Fibroblast of skin of abdomen (primary cell): ENCODE data around the gene AGBL1.

ENCODE experiments used
- DNase-seq: peaks from one replicate; pipeline ENCODE4 v3.0.0-alpha.2; 2013

The AGBL1 gene

DNA sequence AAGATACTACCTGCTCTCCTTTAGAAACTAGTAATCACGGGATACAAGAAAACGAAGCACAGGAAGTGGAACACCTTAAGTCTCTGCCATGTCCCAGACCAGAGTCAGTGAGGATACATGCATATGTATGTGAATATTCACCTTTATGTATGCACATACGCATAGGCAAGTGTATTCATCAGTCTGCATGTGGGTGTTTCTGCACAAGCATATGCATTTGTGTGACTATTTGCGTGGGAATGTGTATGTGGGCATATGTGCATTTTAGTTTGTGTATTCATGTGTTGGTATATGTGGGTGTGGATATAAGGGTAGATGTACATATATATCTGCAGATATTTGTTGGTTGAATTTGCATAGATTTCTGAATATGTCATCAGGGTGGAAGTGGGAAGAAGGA is 889.7 kb downstream of the AGBL1 start:
- DNase-seq = no peak

DNA sequence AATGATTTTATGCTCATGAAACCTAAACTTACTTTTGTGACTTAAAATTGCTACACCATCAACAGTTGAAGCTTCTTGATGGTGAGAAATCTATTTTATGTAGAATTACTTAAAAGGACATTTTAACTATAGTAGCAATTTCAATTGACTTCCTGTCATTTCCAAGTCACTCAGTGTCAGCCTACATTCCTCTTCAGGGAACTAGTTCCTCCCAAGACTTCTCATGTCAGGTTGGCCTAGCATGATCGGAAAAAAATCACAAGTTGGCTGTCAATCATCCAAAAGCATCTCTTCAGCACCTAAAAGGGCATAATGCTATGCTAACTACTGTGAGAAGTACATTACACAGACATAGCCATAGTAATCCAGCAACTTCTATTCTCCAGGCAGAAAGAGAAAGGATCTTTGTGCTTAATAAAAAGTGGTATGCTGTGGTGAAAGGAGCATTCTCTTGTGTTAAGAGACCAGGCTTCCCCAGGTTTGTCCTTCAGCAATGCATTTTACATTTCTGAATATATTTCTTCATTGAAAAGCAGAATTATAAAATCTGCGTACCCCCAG is 893.7 kb downstream of the AGBL1 start:
- DNase-seq = no peak

DNA sequence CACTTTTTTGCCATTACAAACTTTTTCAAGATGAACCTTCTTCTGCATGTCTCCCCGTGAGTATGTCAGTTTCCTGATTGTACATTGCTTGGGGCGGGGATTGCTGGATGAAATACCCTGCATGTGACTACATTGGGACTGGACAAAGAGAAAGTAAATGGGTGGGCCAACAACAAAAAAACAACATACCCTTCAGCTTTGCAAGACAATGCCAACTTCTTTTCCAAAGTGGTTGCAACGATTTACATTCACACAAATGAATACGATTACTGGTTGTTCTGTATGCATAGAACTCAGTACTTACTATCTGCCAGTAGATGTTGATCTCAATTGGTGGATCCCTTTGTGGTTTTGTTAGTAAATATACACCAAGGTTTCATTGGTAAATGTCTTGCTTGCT is 908.4 kb downstream of the AGBL1 start:
- DNase-seq = no peak

DNA sequence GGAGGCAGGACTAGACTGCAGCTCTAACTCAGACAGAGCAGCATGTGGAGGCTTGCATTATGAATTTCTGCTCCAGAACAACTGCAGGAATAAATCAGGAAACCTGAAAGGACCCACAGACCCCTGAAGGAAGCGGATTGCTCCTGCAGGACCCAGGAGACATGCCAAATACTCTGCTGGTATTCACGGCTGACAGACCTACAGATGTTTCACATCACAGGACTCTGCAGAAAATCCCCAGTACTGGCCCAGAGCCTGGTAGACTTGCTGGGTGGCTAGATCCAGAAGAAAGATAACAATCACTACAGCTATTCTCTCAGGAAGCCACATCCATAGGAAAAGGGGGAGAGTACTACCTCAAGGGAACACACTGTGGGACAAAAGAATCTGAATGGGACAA is 942.1 kb downstream of the AGBL1 start:
- peak; percentile 57 for DNase-seq

DNA sequence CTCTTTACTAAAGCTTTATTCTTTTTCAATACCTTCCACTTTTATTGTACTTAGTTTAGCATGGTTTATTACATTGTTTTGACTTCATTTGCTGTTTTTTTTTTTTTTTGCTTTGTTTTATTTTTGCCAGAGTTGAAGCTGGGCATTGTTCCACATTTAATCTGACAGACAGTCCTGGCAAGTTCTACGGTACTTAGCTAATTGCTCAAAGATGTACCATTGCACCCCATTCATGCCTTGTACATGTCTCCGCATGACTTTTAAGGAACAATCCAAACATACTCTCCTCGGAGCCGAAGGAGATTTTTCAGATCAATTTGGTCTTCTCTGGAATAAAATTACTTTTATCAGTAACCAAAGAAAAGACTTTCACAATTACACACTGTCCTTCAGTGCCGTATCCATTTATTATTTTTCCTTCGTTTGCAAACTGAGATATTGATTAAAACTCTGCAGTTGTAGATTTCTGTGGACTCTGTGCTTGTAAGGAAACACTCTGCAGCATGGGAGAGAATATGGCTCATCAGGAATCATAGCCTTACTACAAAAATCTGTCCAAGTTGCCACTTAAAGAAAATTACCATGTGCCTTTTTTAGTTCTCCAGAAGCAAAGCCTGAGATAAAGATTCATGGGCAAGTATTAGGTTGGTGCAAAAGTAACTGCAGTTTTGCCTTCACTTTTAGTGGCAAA is 952.0 kb downstream of the AGBL1 start:
- DNase-seq = peak; percentile 13

DNA sequence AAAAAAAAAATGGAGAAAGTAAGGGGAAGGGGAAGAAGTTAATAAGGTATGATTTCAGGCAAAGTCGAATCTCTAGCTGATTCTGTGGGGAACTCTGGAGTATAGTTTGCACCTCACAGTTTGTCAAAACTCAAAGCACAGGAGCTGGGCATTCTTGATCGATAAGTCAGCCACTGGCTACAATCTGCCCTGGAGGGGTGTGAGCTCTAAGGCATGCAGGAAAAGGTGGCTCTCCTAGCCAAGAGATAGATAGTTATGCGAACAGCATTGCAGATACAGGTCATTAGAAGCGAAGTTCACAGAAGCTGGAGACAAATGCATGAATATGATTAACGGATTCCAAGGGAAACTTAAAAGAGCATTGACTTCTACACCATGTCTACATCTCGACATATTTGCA is 952.6 kb downstream of the AGBL1 start:
- peak; percentile 12 for DNase-seq

DNA sequence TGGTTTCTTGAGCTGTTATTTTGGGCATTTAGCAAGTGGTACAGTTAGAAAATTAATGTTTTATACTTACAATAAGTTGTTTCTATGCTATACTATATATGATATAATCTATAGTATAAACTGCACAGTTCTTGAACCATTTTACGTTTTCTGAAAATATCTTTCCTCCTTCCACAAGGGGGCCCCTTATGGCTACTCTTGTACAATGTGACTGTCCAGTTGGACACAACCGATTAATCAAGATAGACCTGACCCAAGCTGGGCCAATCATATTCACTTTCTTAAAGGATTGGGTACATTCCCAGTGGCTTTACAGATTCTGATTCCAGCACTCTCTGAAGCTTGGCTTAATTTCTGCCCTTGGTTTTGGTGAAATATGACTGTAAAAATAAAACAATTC is 953.4 kb downstream of the AGBL1 start:
- DNase-seq = peak; percentile 5

DNA sequence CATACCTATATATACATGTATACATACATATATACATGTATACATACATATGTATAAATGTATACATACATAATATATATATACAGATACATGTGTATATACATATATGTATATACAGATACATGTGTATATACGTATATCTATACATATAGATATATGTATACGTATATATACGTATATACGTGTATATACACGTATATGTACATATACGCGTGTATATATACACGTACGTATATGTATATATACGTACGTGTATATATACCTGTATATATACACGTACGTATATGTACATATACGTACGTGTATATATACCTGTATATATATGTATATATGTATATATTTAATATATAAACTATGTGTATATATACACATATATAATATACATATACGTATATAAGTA is 955.2 kb downstream of the AGBL1 start:
- DNase-seq = no peak

DNA sequence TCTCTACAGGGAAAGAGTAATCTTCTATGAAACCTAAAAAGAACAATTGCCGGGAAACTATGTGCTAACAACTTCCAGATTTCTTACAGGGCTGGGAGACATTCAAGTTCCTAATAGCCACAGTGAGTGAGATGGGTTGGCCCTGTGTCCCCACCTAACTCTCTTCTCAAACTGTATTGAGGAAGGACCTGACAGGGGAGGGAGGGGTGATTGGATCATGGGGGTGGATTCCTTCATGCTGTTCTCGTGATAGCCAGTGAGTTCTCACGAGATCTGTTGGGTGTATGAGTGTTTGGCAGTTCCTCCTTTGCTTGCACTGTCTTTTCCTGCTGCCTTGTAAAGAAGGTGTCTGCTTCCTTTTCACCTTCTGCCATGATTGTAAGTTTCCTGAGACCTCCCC is 958.7 kb downstream of the AGBL1 start:
- DNase-seq = peak; percentile 30

DNA sequence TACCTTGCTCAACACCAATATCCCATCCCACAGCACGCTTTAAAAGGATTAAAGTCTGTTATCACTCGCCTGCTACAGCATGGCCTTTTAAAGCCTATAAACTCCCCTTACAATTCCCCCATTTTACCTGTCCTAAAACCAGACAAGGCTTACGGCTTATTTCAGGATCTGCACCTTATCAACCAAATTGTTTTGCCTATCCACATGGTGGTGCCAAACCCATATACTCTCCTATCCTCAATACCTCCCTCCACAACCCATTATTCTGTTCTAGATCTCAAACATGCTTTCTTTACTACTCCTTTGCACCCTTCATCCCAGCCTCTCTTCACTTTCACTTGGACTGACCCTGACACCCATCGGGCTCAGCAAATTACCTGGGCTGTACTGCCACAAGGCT is 962.9 kb downstream of the AGBL1 start:
- peak; percentile 5 for DNase-seq

DNA sequence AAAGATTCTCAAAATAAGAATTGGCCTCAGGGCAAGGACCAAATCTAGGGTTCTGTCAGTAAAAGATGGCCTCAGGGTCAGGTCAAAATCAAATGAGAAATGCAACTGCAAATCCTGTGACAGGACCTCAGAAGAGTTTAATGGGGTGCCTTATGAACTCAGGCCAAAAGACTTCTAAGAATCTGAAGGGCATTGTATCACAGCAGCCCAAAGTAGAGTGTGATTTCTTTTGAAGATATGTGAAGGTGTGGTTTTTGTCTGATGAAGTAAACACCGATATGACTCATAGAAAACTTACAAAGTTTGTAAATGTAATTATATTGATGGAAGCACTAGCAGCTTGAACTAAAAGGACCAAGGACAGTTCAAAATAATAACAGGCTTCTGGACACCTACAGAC is 966.1 kb downstream of the AGBL1 start:
- peak; percentile 6 for DNase-seq

DNA sequence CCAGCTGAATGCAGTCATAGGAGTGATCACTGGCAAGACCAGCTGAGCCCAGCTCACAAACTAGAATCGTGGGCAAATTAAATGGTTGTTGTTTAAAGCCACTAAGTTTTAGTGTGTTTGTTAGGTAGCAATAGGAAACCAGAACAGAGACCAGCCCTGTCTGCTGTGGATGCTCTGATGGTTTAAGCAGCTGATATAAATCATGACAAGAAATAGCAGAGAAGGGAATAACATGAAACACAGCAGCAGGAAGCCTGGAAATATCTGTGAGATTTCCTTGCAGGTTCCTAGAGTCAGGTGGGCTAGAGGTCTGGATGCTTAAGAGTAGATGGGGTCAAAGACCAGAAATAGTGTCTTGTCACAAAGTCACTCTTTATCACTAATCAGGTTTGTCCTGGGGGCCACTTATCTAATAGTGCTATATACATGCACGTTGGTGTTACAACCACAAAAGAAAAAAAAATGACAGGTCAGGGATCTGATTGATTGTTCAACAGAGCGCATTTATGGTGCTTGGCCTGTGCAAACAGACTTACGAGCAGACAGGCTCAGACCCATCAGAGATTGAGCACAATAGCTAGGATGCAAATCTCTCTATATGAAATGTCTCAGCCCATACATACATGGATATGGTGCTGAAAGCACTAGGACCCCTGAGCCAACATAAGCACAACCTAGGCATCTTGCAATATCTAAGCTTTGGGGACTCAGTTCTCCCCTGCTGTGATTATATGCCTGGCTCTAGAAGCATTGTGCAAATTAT is 967.7 kb downstream of the AGBL1 start:
- no peak for DNase-seq
